AML-193 (cell line): ENCODE data around the gene EMC1.
A peak's percentile ranks its signal among the peaks of the same experiment; 100 is the strongest.
"Not testable (repeated sequence)": the region's sequence is repeated elsewhere in the genome, so short reads cannot be mapped to it uniquely, and the experiment has no call there.

Experiments used
- DNase-seq, 2 experiments: peaks; one replicate each; lab custom pipeline; 2025; lab: John Stamatoyannopoulos, UW

EMC1 gene

DNA sequence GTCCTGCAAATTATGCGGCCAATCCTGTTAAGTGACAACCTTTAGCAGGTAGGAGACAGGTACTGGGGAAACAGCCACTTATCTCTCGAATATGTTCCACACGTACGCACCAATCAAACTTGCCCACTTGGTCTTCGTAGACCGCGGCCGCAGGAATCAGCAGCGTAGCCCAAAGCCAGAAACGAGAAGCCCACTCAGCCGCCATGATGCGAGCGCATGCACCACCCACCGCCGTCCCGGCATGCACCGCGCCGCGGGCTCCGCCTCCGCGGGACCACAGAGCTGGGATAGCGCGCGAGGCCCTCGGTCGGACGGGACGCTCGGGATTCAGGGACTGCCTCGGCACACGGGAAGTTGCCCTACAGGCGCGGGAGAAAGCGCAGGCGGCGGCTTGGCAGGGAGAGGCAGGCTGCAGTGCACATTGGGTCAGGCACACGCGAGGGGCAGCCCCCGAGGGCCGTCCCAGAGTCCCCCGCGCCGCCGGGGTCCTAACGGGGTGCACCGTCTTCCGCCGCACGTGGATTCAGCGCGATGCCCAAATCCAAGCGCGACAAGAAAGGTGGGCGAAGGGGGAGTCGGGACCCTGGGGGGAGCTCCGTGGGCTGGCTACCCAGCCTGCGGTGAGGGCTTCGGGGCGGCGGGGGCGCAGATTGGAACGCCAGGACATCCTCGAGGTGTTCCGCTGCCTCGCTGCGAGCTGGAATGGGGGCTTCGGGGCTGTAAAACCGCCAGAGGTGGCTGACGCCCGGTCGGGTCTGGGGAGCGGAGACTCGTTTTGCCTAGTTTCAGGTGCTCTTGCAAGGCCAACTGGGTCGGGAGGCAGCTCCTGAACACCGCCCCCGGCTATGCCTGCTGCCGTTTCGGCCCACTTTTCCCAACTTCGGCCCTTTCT lies at the start of gene EMC1, which contains the start of gene MRTO4:
Gene EMC1 (minus strand): TSS at position 220 of the 892 bp plus-strand sequence. CDS start 15 bp downstream, at position 205.
Gene MRTO4 (plus strand): TSS at position 501 of the 892 bp plus-strand sequence. CDS start 31 bp downstream, at position 532.
- peak; percentile 67 to 77 for DNase-seq

DNA sequence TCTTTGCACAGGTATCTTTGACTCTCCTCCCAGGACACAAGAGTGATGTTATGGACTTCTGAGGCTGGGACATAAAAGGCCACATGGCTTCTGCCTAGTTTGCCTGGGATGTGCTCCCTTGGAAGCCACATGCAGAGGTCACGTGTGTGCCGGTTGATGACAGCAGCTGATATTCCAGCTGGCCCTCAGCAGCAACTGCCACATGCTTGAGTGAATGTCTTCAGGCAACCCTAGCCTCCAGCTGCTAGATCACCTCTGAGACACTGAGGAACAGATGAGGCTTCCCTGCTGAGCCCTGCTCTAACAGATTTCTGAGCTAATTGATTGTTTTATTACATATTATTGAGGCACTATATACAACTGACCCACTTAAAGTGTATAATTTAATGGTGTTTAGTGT lies 48.9 kb upstream of the EMC1 start:
- no peak for DNase-seq

GRCh38 chr1:19294638-19295037 lies 43.3 kb upstream of the EMC1 start:
- no peak for DNase-seq

GRCh38 chr1:19289244-19289643 lies 37.9 kb upstream of the EMC1 start:
- DNase-seq = no peak

- not testable (repeated sequence) for DNase-seq
Observed at GRCh38 chr1:19288324-19289241, 37.3 kb upstream of the EMC1 start, which contains the start of gene AKR7A3. Gene AKR7A3, minus strand, starts transcription at chr1:19288770. Its CDS starts 61 bp downstream, at chr1:19288709.

DNA sequence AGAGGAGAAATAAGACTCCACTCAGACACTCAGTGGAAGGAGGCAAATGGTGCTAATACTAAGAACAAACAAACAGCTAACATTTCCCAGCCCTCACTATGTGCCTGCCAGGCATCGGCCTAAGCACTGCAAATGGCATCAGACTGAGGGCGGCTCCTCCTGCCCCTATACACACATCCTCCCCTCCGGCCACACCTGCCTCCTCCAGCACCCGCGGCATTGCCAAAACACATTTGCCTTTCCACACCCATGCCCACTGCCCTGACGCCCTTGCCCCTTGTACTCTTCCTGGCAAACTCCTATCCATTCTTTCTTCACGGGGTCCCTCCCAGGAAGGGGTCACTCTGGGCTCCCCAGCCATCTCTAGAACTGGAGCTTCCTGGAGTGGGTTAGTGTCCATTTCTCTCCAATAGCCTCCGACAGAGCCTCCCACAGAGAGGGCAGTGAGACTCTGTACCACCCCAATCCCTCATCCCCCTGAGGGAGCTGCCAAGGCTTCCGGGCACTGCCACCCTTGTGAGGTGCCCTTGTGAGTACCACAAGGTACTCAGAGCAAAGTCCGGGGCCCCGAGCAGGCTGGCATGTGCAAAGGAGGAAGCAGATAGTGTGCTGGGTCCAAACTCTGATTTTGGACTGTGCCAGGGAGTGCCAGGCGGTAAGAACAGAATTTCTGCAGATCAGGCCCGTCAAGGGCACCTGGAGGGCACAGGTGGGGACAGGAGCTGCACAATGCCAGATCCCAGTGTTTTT lies 36.3 kb upstream of the EMC1 start:
- no peak for DNase-seq

GRCh38 chr1:19285807-19286206 lies 34.5 kb upstream of the EMC1 start:
- DNase-seq = not testable (repeated sequence)

DNA sequence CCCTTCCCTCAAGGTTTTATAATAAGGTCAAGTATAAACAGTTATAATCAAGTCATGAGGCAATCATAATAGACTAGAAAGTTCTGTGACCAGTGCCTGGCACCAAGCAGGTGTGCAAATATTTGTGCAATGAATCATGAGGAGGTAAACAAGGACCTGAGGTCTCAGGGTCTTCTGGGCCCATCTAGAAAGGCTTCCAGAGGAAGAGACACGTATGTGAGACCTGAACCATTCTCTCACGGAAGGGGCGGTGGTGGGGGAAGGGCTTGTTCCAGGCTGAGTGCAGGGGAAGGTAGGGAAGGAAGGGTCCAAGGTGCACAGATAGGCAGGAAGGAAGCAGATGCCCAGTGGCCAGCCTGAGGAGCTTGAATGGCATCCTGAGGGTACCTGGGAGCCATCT lies 34.0 kb upstream of the EMC1 start:
- DNase-seq = not testable (repeated sequence)

DNA sequence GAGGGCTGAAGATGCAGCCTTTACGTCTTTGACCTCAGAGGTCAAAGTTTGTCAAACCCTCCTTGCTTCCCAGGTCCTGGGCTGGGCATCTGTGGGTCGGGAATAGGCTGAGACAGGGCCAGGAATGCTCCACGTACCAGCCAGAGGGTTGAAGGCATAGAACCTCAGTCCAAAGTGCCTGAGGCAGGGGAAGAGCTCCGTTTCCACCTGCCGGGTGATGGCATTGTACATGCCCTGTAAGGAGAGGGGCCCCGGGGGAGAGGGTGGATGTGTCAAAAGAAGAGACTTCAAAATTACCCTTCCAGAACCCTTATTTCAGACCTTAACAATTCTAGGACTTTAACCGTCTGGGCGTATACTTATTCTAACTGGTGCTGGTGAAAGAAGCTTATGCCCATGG lies 33.6 kb upstream of the EMC1 start:
- no peak for DNase-seq

- no peak for DNase-seq
Observed at GRCh38 chr1:19283891-19284290, 32.6 kb upstream of the EMC1 start.

- no peak for DNase-seq
Observed at GRCh38 chr1:19274636-19275035, 23.3 kb upstream of the EMC1 start.

- DNase-seq = not testable (repeated sequence)
Observed at GRCh38 chr1:19273844-19274531, 22.7 kb upstream of the EMC1 start.

- DNase-seq = no peak
Observed at GRCh38 chr1:19273106-19273843, 22.0 kb upstream of the EMC1 start.

- DNase-seq = no peak
Observed at GRCh38 chr1:19272064-19272463, 20.7 kb upstream of the EMC1 start.

- DNase-seq = not testable (repeated sequence)
Observed at GRCh38 chr1:19270343-19270730, 19.0 kb upstream of the EMC1 start.

DNA sequence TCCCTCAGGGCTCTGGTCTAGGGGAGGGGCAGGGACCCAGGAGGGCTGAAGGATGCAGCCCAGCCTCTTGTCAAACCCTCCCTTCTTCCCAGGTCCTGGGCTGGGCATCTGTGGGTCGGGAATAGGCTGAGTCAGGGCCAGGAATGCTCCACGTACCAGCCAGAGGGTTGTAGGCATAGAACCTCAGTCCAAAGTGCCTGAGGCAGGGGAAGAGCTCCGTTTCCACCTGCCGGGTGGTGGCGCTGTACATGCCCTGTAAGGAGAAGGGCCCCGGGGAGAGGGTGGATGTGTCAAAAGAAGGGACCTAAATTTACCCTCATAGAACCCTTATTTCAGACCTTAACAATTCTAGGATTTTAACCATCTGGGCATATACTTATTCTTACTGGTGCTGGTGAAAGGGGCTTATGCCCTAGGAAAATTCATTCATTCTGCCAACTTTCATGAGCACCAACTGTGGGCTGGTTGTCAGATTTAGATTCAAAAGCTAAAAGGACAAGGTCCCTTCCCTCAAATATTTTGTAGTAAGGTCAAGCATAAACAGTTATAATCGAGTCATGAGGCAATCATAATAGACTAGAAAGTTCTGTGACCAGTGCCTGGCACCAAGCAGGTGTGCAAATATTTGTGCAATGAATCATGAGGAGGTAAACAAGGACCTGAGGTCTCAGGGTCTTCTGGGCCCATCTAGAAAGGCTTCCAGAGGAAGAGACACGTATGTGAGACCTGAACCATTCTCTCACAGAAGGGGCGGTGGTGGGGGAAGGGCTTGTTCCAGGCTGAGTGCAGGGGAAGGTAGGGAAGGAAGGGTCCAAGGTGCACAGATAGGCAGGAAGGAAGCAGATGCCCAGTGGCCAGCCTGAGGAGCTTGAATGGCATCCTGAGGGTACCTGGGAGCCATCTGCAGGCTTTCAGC lies 18.4 kb upstream of the EMC1 start:
- DNase-seq = not testable (repeated sequence)

GRCh38 chr1:19268445-19268844 lies 17.1 kb upstream of the EMC1 start:
- DNase-seq = no peak

DNA sequence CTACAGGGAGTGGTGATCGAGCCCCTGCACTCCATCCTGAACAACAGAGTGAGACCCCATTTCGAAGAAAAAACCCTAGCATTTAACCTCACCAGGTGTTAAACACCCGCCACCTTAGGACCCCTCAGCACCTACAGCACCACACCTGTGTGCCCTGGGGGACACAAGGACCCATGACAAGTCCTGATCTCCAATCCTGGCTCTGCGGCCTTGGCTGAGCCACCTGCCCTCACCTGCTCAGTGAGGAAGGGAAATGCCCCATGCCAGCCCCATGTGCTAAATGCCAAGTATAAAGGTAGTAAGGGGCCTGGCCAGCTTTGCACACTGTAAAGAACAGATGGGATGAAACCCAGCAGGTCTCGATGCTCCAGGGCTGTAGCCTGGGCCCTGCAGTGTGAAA lies 11.4 kb upstream of the EMC1 start:
- DNase-seq = no peak

DNA sequence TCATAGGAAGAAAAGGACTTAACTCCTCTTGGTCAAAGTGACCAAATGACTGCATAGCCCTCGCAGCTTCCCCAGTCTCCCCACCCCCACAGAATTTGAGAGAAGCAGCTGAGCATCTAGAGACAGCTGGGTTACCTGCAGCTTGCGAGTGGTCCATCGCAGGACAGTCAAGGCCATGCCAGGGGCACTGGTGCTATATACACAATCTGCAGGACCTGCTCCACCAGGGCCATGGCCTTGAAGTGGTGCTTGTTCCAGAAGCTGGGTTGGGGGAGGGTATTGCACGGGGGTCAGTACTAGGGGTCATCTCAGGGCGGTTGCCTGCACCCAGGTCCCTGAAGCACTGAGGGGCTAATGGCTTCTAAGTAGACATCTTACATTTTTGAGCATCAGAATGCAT lies 10.7 kb upstream of the EMC1 start:
- DNase-seq = no peak
